HG03520 (cell line): ENCODE results near the gene MAEL.

ENCODE experiments used
- ATAC-seq: cut with Tn5 transposase; IDR thresholded peaks from one replicate; pipeline ENCODE4 v1.9.1; 2021; ENCODE audit warnings: mild to moderate bottlenecking, moderate library complexity; ENCODE audit not compliant: unreplicated experiment

Gene MAEL

GRCh38 chr1:167054946-167055630, 66.0 kb downstream of the MAEL start:
- no peak for ATAC-seq

DNA sequence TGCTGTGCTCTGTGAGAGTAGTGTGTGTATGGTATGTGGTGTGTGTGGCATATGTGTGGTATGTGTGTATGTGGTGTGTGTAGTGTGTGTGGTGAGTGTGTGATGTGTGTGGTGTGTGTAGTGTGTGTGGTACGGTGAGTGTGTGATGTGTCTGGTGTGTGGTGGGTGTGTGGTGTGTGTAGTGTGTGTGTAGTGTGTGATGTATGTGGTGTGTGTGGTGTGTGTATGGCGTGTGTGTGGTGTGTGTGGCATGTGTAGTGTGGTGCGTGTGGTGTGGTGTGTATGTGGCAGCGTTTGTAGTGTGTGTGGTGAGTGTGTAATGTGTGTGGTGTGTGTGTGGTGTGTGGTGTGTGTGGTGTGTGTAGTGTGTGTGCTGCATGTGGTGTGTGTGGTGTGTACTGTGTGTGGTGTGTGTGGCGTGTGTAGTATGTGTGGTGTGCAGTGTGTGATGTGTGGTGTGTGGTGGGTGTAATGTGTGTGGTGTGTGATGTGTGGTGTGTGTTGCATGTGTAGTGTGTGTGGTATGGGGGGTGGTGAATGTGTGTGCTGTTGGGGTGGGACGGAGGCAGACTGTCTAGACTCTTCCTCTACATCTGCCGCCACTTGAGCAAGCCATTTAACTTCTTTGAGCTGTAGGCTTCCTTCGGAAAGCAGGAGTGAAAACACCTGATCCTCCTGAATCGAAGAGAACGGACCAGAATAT, 67.6 kb downstream of the MAEL start:
- no peak for ATAC-seq

DNA sequence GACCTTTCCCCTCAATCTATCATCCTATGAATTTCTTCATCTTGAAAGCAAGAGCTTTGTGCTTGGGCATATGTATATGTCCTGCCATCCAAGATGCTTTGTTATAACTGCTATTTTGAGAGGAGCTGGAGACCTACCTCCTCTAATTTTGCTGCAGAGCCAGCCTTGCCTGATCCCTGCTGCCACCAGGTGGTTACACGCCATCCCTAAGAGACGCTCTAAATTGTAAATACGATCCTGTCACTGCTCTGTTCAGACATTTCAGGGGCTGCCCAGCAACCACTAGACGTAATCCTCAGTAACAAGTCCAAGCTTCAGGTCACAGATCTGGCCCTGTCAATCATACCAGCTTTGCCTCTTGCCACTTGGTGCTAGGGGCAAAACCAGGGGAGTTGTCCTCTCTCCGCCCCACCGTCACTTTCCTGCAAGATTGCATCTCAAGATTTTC, 68.2 kb downstream of the MAEL start:
- ATAC-seq = peak; percentile 64

DNA sequence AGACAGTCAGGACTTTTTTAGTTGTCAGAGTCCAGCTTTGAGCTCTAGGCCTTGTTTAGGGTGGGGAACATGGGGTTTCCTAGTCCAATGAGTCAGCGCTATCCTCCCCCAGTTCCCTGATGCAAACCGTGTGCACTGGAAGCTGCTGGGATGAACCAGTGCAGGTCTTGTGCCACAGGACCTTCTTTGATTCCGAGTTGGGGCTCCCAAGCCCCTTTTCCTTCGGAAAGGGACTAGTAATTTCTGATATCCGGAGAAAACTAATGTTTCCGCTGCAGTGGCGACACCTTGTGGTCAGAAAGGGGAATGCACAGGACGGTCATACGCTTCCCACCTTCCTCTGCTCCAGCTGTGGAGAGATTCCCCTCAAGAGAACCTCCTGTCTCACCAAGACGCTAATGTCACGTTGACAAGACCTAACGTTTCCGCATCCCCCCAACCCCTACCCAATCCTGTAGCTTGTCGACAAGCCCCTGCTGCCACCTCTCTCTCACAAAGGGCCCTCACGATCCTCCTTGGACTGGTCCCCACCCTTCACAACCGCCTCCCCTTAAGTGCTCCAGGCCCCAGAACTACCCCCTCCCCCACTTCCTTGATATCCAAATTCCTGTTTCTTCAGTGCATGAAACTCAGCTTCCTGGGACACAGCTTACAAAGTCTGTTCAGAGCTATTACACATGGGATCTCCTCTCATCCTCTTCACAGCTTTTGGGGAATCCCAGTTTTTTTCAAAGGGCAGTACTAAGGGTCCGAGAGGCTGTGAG, 70.1 kb downstream of the MAEL start:
- no peak for ATAC-seq

DNA sequence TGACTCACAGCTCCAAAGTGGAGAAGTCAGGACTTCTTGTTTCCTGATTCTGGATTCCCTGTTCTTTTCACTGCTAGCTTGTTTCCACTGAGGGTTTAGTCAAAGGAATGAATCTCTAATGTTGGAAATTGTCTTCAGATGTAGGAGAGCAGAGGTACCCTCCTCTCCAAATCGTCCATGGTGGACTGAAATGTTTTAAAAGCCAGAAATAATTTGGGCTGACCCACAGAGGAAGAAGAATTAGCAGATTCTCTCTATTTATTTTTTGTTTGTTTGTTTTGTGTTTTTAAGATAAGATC, 70.7 kb downstream of the MAEL start:
- no peak for ATAC-seq

GRCh38 chr1:167060141-167061072, 71.3 kb downstream of the MAEL start:
- ATAC-seq = no peak

DNA sequence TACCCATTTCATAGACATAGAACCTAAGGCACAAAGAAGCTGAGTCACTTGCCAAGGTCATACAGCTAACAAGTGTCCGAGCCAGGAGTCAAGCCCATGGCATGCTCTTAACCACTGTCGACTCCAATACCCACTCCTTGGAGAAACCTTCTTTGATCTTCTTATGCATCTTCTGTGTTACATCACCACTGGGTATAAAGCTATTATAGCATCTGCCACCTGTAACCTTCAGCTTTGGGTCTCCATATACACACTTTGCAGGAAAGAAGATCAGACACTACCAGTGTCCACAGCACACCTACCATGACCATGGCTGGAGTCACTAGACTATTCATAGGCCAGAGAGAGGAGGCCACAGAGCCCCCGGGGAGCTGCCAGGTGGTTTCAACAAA, 72.0 kb downstream of the MAEL start:
- no peak for ATAC-seq

DNA sequence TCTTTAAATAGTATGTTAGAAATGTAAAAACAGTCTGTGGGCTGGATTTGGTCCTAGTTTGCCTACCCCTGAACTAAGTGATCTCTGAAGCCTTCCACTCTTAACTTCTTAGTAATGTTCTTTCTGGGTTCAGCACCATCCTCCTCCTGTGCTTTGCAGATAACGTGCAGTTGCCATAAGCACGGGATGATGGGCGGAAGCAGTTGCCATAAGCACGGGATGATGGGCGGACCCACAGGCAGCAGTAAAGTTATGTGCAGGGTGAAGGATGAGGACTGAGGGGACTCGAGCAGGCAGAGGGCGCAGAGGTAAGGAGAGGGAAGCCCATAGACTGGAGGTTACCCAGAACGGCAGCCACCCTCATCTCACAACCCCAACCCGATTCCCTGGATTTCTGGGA, 75.5 kb downstream of the MAEL start:
- no peak for ATAC-seq

GRCh38 chr1:167065471-167065870, 76.4 kb downstream of the MAEL start:
- no peak for ATAC-seq

DNA sequence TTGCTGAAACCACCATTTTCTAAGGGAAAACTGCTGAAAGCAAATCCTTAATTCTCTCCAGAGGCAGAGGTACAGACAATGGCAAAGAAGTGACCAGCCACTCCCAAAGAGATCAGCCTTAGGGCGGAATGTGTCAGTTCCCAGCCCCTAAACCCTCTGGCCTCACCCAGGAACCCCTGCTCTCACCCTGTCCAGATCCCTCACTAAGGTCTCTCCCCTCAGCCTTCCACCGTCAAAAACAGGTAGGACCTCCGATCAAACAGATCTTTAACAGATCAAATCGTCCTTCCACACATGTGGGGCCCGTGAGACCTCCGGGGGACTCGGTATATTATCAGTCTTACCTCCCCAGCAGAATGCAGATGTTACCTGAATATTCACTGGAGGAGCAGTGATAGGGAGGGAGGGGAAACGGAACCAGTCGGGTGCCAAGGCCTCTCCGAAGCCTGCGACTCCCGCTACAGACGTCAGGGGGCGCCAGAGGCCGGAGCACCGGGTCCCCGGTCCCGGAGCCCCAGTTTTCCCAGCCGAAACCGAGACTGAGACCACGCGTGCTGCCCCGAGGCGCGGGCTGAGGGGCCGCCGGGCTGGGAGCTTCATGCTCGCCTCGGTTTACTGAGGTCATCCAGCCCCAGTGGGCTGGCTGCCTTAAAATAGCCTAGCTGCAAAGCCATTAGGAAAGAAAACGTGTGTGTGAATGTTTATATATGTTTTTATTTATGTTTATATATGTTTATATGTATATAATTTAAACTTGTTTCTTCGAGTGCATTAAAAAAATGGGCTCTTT, 77.4 kb downstream of the MAEL start:
- peak; percentile 53 for ATAC-seq

DNA sequence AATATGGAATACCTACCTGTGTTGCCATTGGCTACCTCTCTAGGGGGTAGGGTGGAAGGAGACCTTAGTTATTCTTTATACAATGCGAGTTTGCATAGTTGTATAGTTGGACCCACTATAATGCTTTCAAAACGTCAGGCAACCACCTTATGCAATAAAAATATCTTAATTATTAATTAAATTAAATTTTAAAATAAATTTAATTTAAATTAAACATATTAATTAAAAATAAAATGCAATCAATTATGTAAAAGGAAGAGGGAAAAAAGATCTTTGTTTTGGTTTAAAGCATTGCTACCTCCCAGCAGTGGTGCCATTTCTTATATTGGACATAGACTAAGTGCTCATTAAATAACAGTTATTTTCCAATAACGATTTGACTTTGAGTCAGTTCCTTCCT, 78.8 kb downstream of the MAEL start:
- ATAC-seq = no peak

- no peak for ATAC-seq
Measured at GRCh38 chr1:167068761-167069160, 79.7 kb downstream of the MAEL start.

GRCh38 chr1:167071286-167071685, 82.2 kb downstream of the MAEL start:
- no peak for ATAC-seq
